Lower lobe of right lung (tissue), 1 donor: ENCODE measurements around the gene NDUFB7. TPM values are rescaled to one million over a fixed set of nuclear protein-coding genes. Genes with fewer than 3 reads are reported as not detected.

ENCODE experiments used
- microRNA-seq: library from miRNA; unstranded; fragments of <30 nt; microRNA quantifications from one replicate; pipeline ENCODE4 v1.2.0, GENCODE V29; 2020; ENCODE audit warnings: borderline number of aligned reads
- total RNA-seq: library from RNA; stranded (reverse); fragmentation: NEBNext Ultra II Directional; extraction: Animal tissue kit (Norgen Biotek cat#: 25700); gene quantifications from one replicate; pipeline ENCODE4 v1.2.1, GENCODE V29; 2021
- donor health status: DM: no; HTN: yes; CAD: no; lungs with severe emphysema.

Gene NDUFB7
- total RNA-seq, 1 donor from 2014 or later: 121 TPM

Small RNA genes within 50 kb of the gene (microRNA-seq; reads per million reads assigned to microRNA genes)
- not detected for gene MIR639

Other genes starting within 250 kb of the NDUFB7 start
- gene ADGRE5, start 190.6 kb downstream of the NDUFB7 start, total RNA-seq: 239 TPM
- 59.3 TPM for gene DDX39A, start 152.7 kb downstream of the NDUFB7 start, total RNA-seq
- 147 TPM for gene PKN1, start 138.8 kb downstream of the NDUFB7 start, total RNA-seq
- 0.62 TPM for gene PTGER1, start 96.7 kb downstream of the NDUFB7 start, total RNA-seq
- gene GIPC1, start 75.9 kb downstream of the NDUFB7 start, total RNA-seq: 72.1 TPM
- gene DNAJB1, start 53.7 kb downstream of the NDUFB7 start, total RNA-seq: 92.5 TPM
- 127 TPM for gene TECR, start 42.5 kb downstream of the NDUFB7 start, total RNA-seq
- gene CLEC17A, start 11.0 kb upstream of the NDUFB7 start, total RNA-seq: not detected
- gene ADGRE3, start 102.8 kb upstream of the NDUFB7 start, total RNA-seq: 25.5 TPM
- 20.0 TPM for gene ZNF333, start 118.0 kb upstream of the NDUFB7 start, total RNA-seq
- 19.9 TPM for gene ADGRE2, start 206.5 kb upstream of the NDUFB7 start, total RNA-seq